Keratinocyte (primary cell): ENCODE data around the gene LPCAT1. TPM values are rescaled to one million over a fixed set of nuclear protein-coding genes. Genes with fewer than 3 reads are reported as not detected.

ENCODE experiments used
- DNase-seq: peaks from one replicate; pipeline ENCODE4 v3.0.0-alpha.2; 2011; ENCODE audit warnings: low read depth, missing footprints, low spot score
- FAIRE-seq: peaks from 2 replicates; lab custom pipeline; 2011; peaks lifted over from hg19 to GRCh38; lab: Jason Lieb, UNC
- H2AFZ ChIP-seq: 2 replicates; pipeline ENCODE4 v1.6.0; 2012; ENCODE audit warnings: low read length, control low read depth, inconsistent platforms; ENCODE audit not compliant: control insufficient read depth
- H3K27ac ChIP-seq: 2 replicates; pipeline ENCODE4 v1.5.1; 2011; ENCODE audit warnings: low read length; ENCODE audit not compliant: control insufficient read depth, insufficient read depth
- H3K27me3 ChIP-seq: 3 replicates; pipeline ENCODE4 v1.6.0; 2011; ENCODE audit warnings: low read length; ENCODE audit not compliant: control insufficient read depth, insufficient read depth; ENCODE audit errors: extremely low read depth
- H3K36me3 ChIP-seq, 2 experiments: 2 replicates in 1 of 2; 3 replicates in 1 of 2; pipeline ENCODE4 v1.5.1; 2011; ENCODE audit warnings: low read length in 2 of 2, mild to moderate bottlenecking in 1 of 2; ENCODE audit not compliant: control insufficient read depth in 2 of 2, insufficient read depth in 2 of 2; ENCODE audit errors: extremely low read depth in 1 of 2
- H3K4me1 ChIP-seq: 3 replicates; pipeline ENCODE4 v1.5.1; 2011; ENCODE audit warnings: low read length; ENCODE audit not compliant: control insufficient read depth, insufficient read depth; ENCODE audit errors: extremely low read depth
- H3K4me2 ChIP-seq: 3 replicates; pipeline ENCODE4 v1.6.0; 2011; ENCODE audit warnings: low read depth, low read length; ENCODE audit not compliant: control insufficient read depth, insufficient read depth; ENCODE audit errors: extremely low read depth
- H3K4me3 ChIP-seq, 3 experiments: fragments of 200-600 bp in 1 of 3; sonication (generic) in 1 of 3; 2 replicates in 2 of 3; 3 replicates in 1 of 3; pipeline ENCODE4 v1.5.1; 2011 to 2016; ENCODE audit warnings: low read length in 3 of 3, mild to moderate bottlenecking in 3 of 3, control low read depth in 2 of 3, inconsistent platforms in 1 of 3, low read depth in 1 of 3, mixed read lengths in 1 of 3, mixed run types in 1 of 3, moderate library complexity in 1 of 3; ENCODE audit not compliant: control insufficient read depth in 2 of 3, insufficient read depth in 2 of 3; ENCODE audit errors: extremely low read depth in 1 of 3
- H3K79me2 ChIP-seq: 2 replicates; pipeline ENCODE4 v1.6.0; 2012; ENCODE audit warnings: low read length; ENCODE audit not compliant: control insufficient read depth, insufficient read depth
- H3K9ac ChIP-seq: 3 replicates; pipeline ENCODE4 v1.6.0; 2011; ENCODE audit warnings: low read length; ENCODE audit not compliant: control insufficient read depth, insufficient read depth; ENCODE audit errors: extremely low read depth
- H3K9me1 ChIP-seq: 3 replicates; pipeline ENCODE4 v1.6.0; 2011; ENCODE audit warnings: low read length; ENCODE audit not compliant: control insufficient read depth, insufficient read depth; ENCODE audit errors: extremely low read depth
- H3K9me3 ChIP-seq: 2 replicates; pipeline ENCODE4 v1.5.1; 2012; ENCODE audit warnings: low read depth, low read length; ENCODE audit not compliant: control insufficient read depth
- H4K20me1 ChIP-seq: 3 replicates; pipeline ENCODE4 v1.6.0; 2011; ENCODE audit warnings: low read length; ENCODE audit not compliant: control insufficient read depth, insufficient read depth; ENCODE audit errors: extremely low read depth
- EZH2 ChIP-seq: IDR thresholded peaks from one replicate; pipeline ENCODE4 v1.6.1; 2012; ENCODE audit warnings: inconsistent platforms, mild to moderate bottlenecking, low read length, moderate library complexity
- dilution Hi-C: fragments of 300-500 bp; cut with MboI; formaldehyde crosslinking; loops from one replicate; pipeline ENCODE4 v1.7.0; 2020; ENCODE audit warnings: low sequenced_read_pairs; ENCODE audit not compliant: extremely low pct_ligation_motif_present
- polyA plus RNA-seq, 5 experiments: library from polyadenylated mRNA; depleted of rRNA in 3 of 5; stranded (reverse) in 3 of 5; stranded (forward) in 1 of 5; unstranded in 1 of 5; fragments of >200 nt; gene quantifications; 1 replicate in 1 of 5; 2 replicates in 3 of 5; 3 replicates in 1 of 5; pipeline versions ENCODE4 v1.2.1 to v1.2.3, GENCODE V29; 2011 to 2012; ENCODE audit warnings: missing spikeins in 2 of 5, low read depth in 1 of 5, low replicate concordance in 1 of 5
- TF ChIP-seq, protein P1 (sequence below), 3 experiments: IDR thresholded peaks in 1 of 3; conservative IDR thresholded peaks in 1 of 3; optimal IDR thresholded peaks in 1 of 3; 2 replicates in 2 of 3; 3 replicates in 1 of 3; pipeline versions ENCODE3 to v1.5.1; 2011; ENCODE audit warnings: low read length in 3 of 3, mild to moderate bottlenecking in 3 of 3, moderate library complexity in 2 of 3, control low read depth in 1 of 3, inconsistent platforms in 1 of 3; ENCODE audit not compliant: insufficient read depth in 2 of 3; ENCODE audit errors: extremely low read depth in 1 of 3

The LPCAT1 gene
- polyA plus RNA-seq, 1 donor (not counting 4 experiments of a cell fraction or from before 2014, with no cell fraction given): 32.9 TPM

DNA sequence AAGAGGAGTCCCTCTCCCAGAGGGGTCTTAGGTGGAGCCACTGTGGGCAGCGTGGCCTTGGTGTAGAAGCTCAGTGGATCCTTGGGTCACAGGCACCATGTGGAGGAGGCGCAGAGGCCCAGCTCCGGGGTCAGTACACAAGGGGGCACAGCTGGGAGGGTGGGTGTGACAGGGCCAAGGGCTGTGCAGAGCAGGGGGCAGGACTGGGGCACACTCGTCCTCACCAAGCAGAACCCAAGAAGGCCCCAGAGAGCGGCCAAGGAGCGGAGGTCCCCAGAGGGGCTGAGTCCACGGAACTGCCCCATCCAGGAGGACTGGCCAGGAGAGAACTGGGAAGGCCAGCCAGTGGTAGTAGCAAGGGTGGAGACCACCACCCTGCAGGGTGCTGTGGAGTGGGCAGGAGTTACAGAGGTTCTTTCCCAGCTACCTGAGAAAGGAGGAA, 2.5 kb upstream of the LPCAT1 start:
- FAIRE-seq (no peak), DNase-seq (no peak)
- H2AFZ ChIP-seq: no peak overlapping the region
- dilution Hi-C loops: no loop called here
- peaks cover 10% of the 10 kb centered on the region for H3K4me1 ChIP-seq
- no peak overlapping the region for H3K9ac ChIP-seq
- peaks cover 0 to 3% of the 10 kb centered on the region in 2 experiments for H3K36me3 ChIP-seq
- H3K79me2 ChIP-seq: peaks cover 23% of the 10 kb centered on the region
- no peaks in the 10 kb centered on the region for H3K9me3 ChIP-seq
- no peaks in the 10 kb centered on the region for H3K9me1 ChIP-seq
- H3K27me3 ChIP-seq: no peaks in the 10 kb centered on the region
- no peak overlapping the region for H3K27ac ChIP-seq
- TF ChIP-seq EZH2: no peak
- TF ChIP-seq, protein P1, sequence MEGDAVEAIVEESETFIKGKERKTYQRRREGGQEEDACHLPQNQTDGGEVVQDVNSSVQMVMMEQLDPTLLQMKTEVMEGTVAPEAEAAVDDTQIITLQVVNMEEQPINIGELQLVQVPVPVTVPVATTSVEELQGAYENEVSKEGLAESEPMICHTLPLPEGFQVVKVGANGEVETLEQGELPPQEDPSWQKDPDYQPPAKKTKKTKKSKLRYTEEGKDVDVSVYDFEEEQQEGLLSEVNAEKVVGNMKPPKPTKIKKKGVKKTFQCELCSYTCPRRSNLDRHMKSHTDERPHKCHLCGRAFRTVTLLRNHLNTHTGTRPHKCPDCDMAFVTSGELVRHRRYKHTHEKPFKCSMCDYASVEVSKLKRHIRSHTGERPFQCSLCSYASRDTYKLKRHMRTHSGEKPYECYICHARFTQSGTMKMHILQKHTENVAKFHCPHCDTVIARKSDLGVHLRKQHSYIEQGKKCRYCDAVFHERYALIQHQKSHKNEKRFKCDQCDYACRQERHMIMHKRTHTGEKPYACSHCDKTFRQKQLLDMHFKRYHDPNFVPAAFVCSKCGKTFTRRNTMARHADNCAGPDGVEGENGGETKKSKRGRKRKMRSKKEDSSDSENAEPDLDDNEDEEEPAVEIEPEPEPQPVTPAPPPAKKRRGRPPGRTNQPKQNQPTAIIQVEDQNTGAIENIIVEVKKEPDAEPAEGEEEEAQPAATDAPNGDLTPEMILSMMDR (optimal IDR thresholded peaks at IDR 0.05 in 1 of 3, IDR thresholded peaks at IDR 0.05 in 1 of 3, conservative IDR thresholded peaks at IDR 0.05 in 1 of 3; ENCODE audit: extremely low read depth in 1 of 3, insufficient read depth in 2 of 3, low read length in 3 of 3): no peak
- peaks cover 4% of the 10 kb centered on the region for H4K20me1 ChIP-seq
- H3K4me3 ChIP-seq: no peak overlapping the region
- no peak overlapping the region for H3K4me2 ChIP-seq

DNA sequence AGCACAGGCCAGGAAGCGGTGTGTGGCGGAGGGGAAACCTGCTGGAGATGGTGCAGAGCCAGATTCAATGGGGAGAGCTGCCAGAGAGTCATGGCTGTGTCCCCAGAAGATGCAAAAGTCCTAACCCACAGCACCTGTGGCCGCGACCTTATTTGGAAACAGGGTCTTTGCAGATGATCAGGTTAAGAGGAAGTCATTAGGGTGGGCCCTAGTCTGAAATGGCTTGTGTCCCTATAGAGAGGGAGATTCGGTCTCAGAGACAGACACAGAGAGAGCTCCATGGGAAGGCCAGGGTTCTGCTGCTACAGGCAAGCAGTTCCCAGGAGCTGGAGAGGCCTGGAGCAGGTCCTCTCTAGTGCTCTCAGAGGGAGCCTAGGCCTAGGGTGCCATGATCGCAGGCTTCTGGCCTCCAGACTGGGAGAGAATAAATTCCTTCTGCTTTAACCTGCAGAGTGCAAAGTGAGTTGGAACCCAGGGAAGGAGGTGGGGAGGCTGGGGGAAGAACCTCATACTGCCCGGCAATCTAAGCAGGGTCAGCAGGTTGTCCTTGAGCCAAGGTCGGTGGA, 1.9 kb upstream of the LPCAT1 start:
- H3K27ac ChIP-seq: no peak overlapping the region
- H2AFZ ChIP-seq: no peak overlapping the region
- dilution Hi-C loops: no loop called here

More for the DNA sequence above, 1.9 kb upstream of the LPCAT1 start:
- H3K4me1 ChIP-seq: peaks cover 10% of the 10 kb centered on the region
- H3K4me3 ChIP-seq: no peak overlapping the region
- FAIRE-seq (no peak), DNase-seq (no peak)
- TF ChIP-seq, protein P1 (optimal IDR thresholded peaks at IDR 0.05 in 1 of 3, IDR thresholded peaks at IDR 0.05 in 1 of 3, conservative IDR thresholded peaks at IDR 0.05 in 1 of 3; ENCODE audit: extremely low read depth in 1 of 3, insufficient read depth in 2 of 3, low read length in 3 of 3): no peak
- TF ChIP-seq EZH2: no peak
- H3K4me2 ChIP-seq: no peak overlapping the region
- peaks cover 0 to 4% of the 10 kb centered on the region in 2 experiments for H3K36me3 ChIP-seq
- H3K9me1 ChIP-seq: no peaks in the 10 kb centered on the region
- H3K79me2 ChIP-seq: peaks cover 28% of the 10 kb centered on the region
- H3K27me3 ChIP-seq: no peaks in the 10 kb centered on the region
- H3K9ac ChIP-seq: no peak overlapping the region
- no peaks in the 10 kb centered on the region for H3K9me3 ChIP-seq
- H4K20me1 ChIP-seq: peaks cover 4% of the 10 kb centered on the region
